HepG2 (cell line): ENCODE results near the gene CDK18. TPM values are rescaled to one million over a fixed set of nuclear protein-coding genes. Genes with fewer than 3 reads are reported as not detected.

Experiments
- ATAC-seq: fragments of 200-7000 bp; cut with Tn5 transposase; 3 replicates; pipeline ENCODE4 v1.9.1; 2020; ENCODE audit warnings: mild to moderate bottlenecking, moderate library complexity
- BruUV-seq: library from RNA; stranded (reverse); fragments of 400-500 nt; replicated peaks from 2 replicates; lab custom pipeline; 2021; lab: Mats Ljungman, UMichigan
- CTCF ChIA-PET: fragments of 300-600 bp; formaldehyde crosslinking; extraction: SDS; loops from one replicate; lab custom pipeline; 2021; ENCODE audit warnings: low total read pairs, inconsistent platforms, low intra/inter-chr PET ratio; lab: Yijun Ruan, JAX
- POLR2A ChIA-PET: fragments of 350-600 bp; sonication (Branson Sonifier 250); formaldehyde crosslinking; loops from one replicate; lab custom pipeline; 2020; ENCODE audit warnings: antibody characterized with exemption, inconsistent platforms; lab: Yijun Ruan, JAX
- DNase-seq: peaks from one replicate; pipeline ENCODE4 v3.0.0-alpha.2; 2015; ENCODE audit warnings: low spot score
- FAIRE-seq: peaks from 3 replicates; lab custom pipeline; 2011; peaks lifted over from hg19 to GRCh38; lab: Jason Lieb, UNC
- H2AFZ ChIP-seq: one replicate; pipeline ENCODE4 v1.6.1; 2011; ENCODE audit warnings: low read length, inconsistent platforms
- H3K27ac ChIP-seq: fragments of 300-600 bp; 3 replicates; pipeline ENCODE4 v1.8.0; 2011; ENCODE audit warnings: mixed run types, mild to moderate bottlenecking, mixed read lengths, low read length, inconsistent platforms; ENCODE audit not compliant: insufficient read depth; ENCODE audit errors: extremely low read length
- H3K27me3 ChIP-seq, 2 experiments: fragments of 200-600 bp in 1 of 2; 2 replicates in 1 of 2; 3 replicates in 1 of 2; pipeline versions ENCODE4 v1.6.0 to v1.8.0; 2011; ENCODE audit warnings: low read length in 2 of 2, mild to moderate bottlenecking in 2 of 2, moderate library complexity in 2 of 2, inconsistent platforms in 1 of 2; ENCODE audit not compliant: insufficient read depth in 2 of 2, control insufficient read depth in 1 of 2
- H3K36me3 ChIP-seq, 2 experiments: fragments of 200-600 bp in 1 of 2; replicated peaks in 1 of 2; 2 replicates in 1 of 2; 3 replicates in 1 of 2; pipeline versions ENCODE4 v1.5.1 to v1.8.0; 2011; ENCODE audit warnings: low read length in 2 of 2, inconsistent platforms in 1 of 2; ENCODE audit not compliant: insufficient read depth in 2 of 2, control insufficient read depth in 1 of 2
- H3K4me1 ChIP-seq: 2 replicates; pipeline ENCODE4 v1.5.1; 2012; ENCODE audit warnings: low read length, inconsistent platforms; ENCODE audit not compliant: insufficient read depth
- H3K4me2 ChIP-seq: 2 replicates; pipeline ENCODE4 v1.6.0; 2011; ENCODE audit warnings: low read depth, low read length, inconsistent platforms
- H3K4me3 ChIP-seq, 3 experiments: fragments of 200-600 bp in 1 of 3; sonication (generic), shearing (Covaris generic) in 1 of 3; replicated peaks in 1 of 3; 2 replicates each; pipeline ENCODE4 v1.5.1; 2011 to 2016; ENCODE audit warnings: low read length in 3 of 3, inconsistent platforms in 2 of 3, low read depth in 2 of 3, mild to moderate bottlenecking in 2 of 3, control low read depth in 1 of 3, mixed read lengths in 1 of 3; ENCODE audit not compliant: insufficient read depth in 1 of 3
- H3K79me2 ChIP-seq: one replicate; pipeline ENCODE4 v1.6.1; 2011; ENCODE audit warnings: low read length, inconsistent platforms; ENCODE audit not compliant: insufficient read depth
- H3K9ac ChIP-seq: 2 replicates; pipeline ENCODE4 v1.6.0; 2011; ENCODE audit warnings: mild to moderate bottlenecking, low read depth, low read length, inconsistent platforms; ENCODE audit not compliant: insufficient read depth
- H3K9me3 ChIP-seq: 2 replicates; pipeline ENCODE4 v1.5.1; 2012; ENCODE audit warnings: mild to moderate bottlenecking, low read length
- H4K20me1 ChIP-seq: 2 replicates; pipeline ENCODE4 v1.6.0; 2011; ENCODE audit warnings: inconsistent platforms, mild to moderate bottlenecking, low read length, moderate library complexity; ENCODE audit not compliant: insufficient read depth
- CREB3 ChIP-seq: sonication (generic); formaldehyde crosslinking; IDR thresholded peaks from 2 replicates; pipeline ENCODE4 v1.5.0; 2020; ENCODE audit warnings: missing genetic modification reagents
- FOXM1 ChIP-seq: sonication (generic); formaldehyde crosslinking; IDR thresholded peaks from 2 replicates; pipeline ENCODE4 v1.5.0; 2020; ENCODE audit warnings: missing genetic modification reagents
- FOXP4 ChIP-seq: sonication (generic); formaldehyde crosslinking; IDR thresholded peaks from 2 replicates; pipeline ENCODE4 v1.4.0; 2020; ENCODE audit warnings: missing genetic modification reagents
- HINFP ChIP-seq: sonication (generic); formaldehyde crosslinking; IDR thresholded peaks from 2 replicates; pipeline ENCODE4 v1.4.0; 2020; ENCODE audit warnings: low read depth, mild to moderate bottlenecking, missing genetic modification reagents
- HMGXB3 ChIP-seq: sonication (generic); formaldehyde crosslinking; IDR thresholded peaks from 2 replicates; pipeline ENCODE4 v1.4.0; 2020; ENCODE audit warnings: missing genetic modification reagents, borderline replicate concordance
- MLXIP ChIP-seq: sonication (generic); formaldehyde crosslinking; IDR thresholded peaks from 2 replicates; pipeline ENCODE4 v1.9.0; 2021; ENCODE audit warnings: missing genetic modification reagents, borderline replicate concordance
- PHB2 ChIP-seq: fragments of 450-650 bp; IDR thresholded peaks from 2 replicates; pipeline ENCODE4 v1.6.1; 2018; ENCODE audit not compliant: partially characterized antibody
- SAFB2 ChIP-seq: sonication (generic); formaldehyde crosslinking; IDR thresholded peaks from 2 replicates; pipeline ENCODE4 v1.5.1; 2020; ENCODE audit warnings: missing genetic modification reagents, low read depth, mild to moderate bottlenecking, borderline replicate concordance
- STAG1 ChIP-seq: sonication (generic); formaldehyde crosslinking; IDR thresholded peaks from 2 replicates; pipeline ENCODE4 v1.4.0; 2020; ENCODE audit warnings: missing genetic modification reagents
- ZNF543 ChIP-seq: sonication (generic); formaldehyde crosslinking; IDR thresholded peaks from 2 replicates; pipeline ENCODE4 v1.4.0; 2020; ENCODE audit warnings: mild to moderate bottlenecking, missing genetic modification reagents
- ZNF547 ChIP-seq: sonication (generic); formaldehyde crosslinking; IDR thresholded peaks from 2 replicates; pipeline ENCODE4 v1.5.1; 2020; ENCODE audit warnings: mild to moderate bottlenecking, missing genetic modification reagents
- ZNF724P ChIP-seq: sonication (generic); formaldehyde crosslinking; IDR thresholded peaks from 2 replicates; pipeline ENCODE4 v1.8.0; 2022; ENCODE audit warnings: missing genetic modification reagents, borderline replicate concordance
- ZNF747 ChIP-seq: sonication (generic); formaldehyde crosslinking; IDR thresholded peaks from 2 replicates; pipeline ENCODE4 v1.8.1; 2023; ENCODE audit warnings: missing genetic modification reagents, mild to moderate bottlenecking, borderline replicate concordance
- WGBS: methylation state at CpG from one replicate; pipeline ENCODE4 v1.1.6; 2017; ENCODE audit warnings: low lambda C conversion rate; 5-methylcytosine and 5-hydroxymethylcytosine counted together
- in situ Hi-C: cut with HindIII; loops from 2 replicates; pipeline ENCODE4 v1.10.0; 2017; ENCODE audit warnings: low pct_unique_long_range_greater_than_20kb; ENCODE audit not compliant: extremely low pct_ligation_motif_present
- intact Hi-C: fragments of 100-400 bp; cut with micrococcal nuclease; formaldehyde crosslinking; loops from one replicate; pipeline ENCODE4 v1.10.0; 2022; ENCODE audit not compliant: unreplicated experiment
- polyA plus RNA-seq, 8 experiments: library from polyadenylated mRNA; depleted of rRNA in 3 of 8; stranded (reverse) in 7 of 8; unstranded in 1 of 8; fragments of >200 nt; fragmentation: Illumina TruSeq in 4 of 8; extraction: Trizol in 4 of 8; gene quantifications; 2 replicates each; pipeline versions ENCODE4 v1.2.1 to v1.2.3, GENCODE V29; 2011 to 2016; ENCODE audit warnings: low read depth in 4 of 8, missing spikeins in 1 of 8, mixed read lengths in 1 of 8; ENCODE audit not compliant: insufficient read depth in 1 of 8
- total RNA-seq, 5 experiments: library from RNA; depleted of rRNA; stranded (reverse); fragments of >200 nt; fragmentation: Illumina TruSeq; extraction: Trizol; gene quantifications; 2 replicates each; pipeline ENCODE4 v1.2.3, GENCODE V29; 2016; ENCODE audit warnings: low read depth in 1 of 5

CDK18 gene
- total and polyA plus RNA-seq, 2 of the 13 experiments (the other 11 are each of a cell fraction or from before 2014, with no cell fraction given): 6.4 to 38.8 TPM

GRCh38 chr1:205510951-205511330 is 6.5 kb downstream of the CDK18 start:
- Histone ChIP-seq H3K27ac (no peak overlapping the region), H3K4me2 (no peak overlapping the region), H4K20me1 (no peaks in the 10 kb centered on the region; the same call in 1 of the 2 replicates), H3K36me3 (peaks cover 0 to 2% of the 10 kb centered on the region in 2 experiments; a peak in 1 of 5 replicates), H2AFZ (no peak overlapping the region), H3K9ac (no peak overlapping the region), H3K79me2 (peaks cover 4% of the 10 kb centered on the region), H3K27me3 (no peaks in the 10 kb centered on the region), H3K9me3 (no peaks in the 10 kb centered on the region), H3K4me3 (no peak overlapping the region), H3K4me1 (peaks cover 73% of the 10 kb centered on the region)
- no peak for ATAC-seq
- intact Hi-C loops: no loop called here
- WGBS: 90% methylated on average over 3 of the region's 3 CpGs
- FAIRE-seq: no peak
- in situ Hi-C loops: no loop called here
- BruUV-seq: no TSS peak
- TF ChIP-seq SAFB2 (no peak), ZNF543 (CRISPR knock-in tag) (no peak), MLXIP (CRISPR knock-in tag) (no peak), FOXP4 (CRISPR knock-in tag) (no peak), CREB3 (CRISPR knock-in tag) (no peak), HINFP (CRISPR knock-in tag) (no peak), HMGXB3 (CRISPR knock-in tag) (no peak), STAG1 (CRISPR knock-in tag) (no peak), ZNF547 (no peak), ZNF747 (CRISPR knock-in tag) (no peak), FOXM1 (CRISPR knock-in tag) (no peak), ZNF724P (CRISPR knock-in tag) (no peak), PHB2 (no peak)
- DNase-seq: no peak
- ChIA-PET CTCF (no interaction called here), POLR2A (no interaction called here)
